CD4-positive, alpha-beta T cell treated with Interleukin-4 for 4 hours (primary cell): ENCODE measurements around the gene CENPT.
A peak's percentile ranks its signal among the peaks of the same experiment; 100 is the strongest.
"Not testable (repeated sequence)": the region's sequence is repeated elsewhere in the genome, so short reads cannot be mapped to it uniquely, and the experiment has no call there.

Experiments
- DNase-seq: peaks from one replicate; pipeline ENCODE4 v3.0.0-alpha.2; 2020

Gene CENPT

GRCh38 chr16:67845291-67846062, 2.0 kb downstream of the CENPT start:
- DNase-seq, result no peak

GRCh38 chr16:67844497-67844896, 3.0 kb downstream of the CENPT start:
- no peak for DNase-seq

DNA sequence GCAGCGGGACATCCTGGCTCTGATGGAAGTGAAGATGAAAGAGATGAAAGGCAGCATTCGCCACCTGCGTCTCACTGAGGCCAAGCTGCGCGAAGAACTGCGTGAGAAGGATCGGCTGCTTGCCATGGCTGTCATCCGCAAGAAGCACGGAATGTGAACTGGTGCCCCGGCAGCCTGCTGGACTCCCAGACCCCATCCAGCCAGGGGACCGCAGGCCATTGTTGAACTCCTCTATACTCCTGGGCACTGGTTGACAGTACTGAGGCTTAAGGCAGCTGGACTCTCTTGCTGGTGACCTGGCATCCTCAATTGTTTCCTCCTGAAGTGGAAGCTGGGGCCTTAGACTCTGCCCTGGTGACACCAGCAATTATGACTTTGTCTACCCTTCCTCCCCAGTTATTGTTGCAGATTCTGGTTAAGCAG, 4.1 kb downstream of the CENPT start:
- no peak for DNase-seq

DNA sequence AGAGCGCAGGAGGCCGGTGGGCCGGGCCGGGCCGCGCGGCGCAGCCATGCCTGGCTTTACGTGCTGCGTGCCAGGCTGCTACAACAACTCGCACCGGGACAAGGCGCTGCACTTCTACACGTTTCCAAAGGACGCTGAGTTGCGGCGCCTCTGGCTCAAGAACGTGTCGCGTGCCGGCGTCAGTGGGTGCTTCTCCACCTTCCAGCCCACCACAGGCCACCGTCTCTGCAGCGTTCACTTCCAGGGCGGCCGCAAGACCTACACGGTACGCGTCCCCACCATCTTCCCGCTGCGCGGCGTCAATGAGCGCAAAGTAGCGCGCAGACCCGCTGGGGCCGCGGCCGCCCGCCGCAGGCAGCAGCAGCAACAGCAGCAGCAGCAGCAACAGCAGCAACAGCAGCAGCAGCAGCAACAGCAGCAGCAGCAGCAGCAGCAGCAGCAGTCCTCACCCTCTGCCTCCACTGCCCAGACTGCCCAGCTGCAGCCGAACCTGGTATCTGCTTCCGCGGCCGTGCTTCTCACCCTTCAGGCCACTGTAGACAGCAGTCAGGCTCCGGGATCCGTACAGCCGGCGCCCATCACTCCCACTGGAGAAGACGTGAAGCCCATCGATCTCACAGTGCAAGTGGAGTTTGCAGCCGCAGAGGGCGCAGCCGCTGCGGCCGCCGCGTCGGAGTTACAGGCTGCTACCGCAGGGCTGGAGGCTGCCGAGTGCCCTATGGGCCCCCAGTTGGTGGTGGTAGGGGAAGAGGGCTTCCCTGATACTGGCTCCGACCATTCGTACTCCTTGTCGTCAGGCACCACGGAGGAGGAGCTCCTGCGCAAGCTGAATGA, 4.8 kb downstream of the CENPT start:
- peak; percentile 63 for DNase-seq

DNA sequence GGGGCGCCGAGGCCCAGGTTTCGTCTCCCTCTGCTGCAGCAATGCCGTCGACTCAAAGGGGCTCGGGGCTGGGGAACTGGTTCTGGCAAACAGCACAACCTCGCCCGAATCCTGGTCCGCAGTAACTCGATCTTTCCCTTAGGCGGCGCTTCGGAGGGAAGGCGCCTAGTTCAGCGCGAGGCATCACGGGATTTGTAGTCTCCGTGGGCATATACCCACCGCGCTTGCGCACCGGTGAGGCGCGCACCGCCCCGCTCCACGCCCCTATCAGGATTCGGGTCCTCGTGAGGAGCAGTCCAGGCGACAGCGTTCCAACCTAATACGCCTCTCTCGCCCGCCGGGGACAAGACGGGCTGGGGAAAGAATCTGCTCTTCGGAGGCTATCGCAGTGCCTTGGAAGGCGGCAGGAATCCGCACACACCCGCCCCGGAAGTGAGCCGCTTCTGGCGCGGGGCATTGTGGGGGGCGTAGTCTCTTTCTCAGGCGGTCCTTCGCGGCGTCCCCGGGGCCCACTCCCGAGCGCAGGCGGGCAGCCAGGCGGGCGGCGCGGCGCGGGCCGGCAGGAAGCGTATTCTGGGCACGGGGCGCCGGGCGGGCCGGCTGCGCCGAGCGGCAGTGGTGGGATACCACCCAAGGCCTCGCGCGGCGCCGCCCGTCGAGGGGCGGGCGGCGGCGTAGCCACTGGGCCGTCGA, 5.5 kb downstream of the CENPT start, which contains the start of gene THAP11:
Gene THAP11, plus strand, starts transcription at position 505 of the 693 bp plus-strand sequence. CDS start 235 bp downstream, outside the sequence.
- DNase-seq, result peak; percentile 94

DNA sequence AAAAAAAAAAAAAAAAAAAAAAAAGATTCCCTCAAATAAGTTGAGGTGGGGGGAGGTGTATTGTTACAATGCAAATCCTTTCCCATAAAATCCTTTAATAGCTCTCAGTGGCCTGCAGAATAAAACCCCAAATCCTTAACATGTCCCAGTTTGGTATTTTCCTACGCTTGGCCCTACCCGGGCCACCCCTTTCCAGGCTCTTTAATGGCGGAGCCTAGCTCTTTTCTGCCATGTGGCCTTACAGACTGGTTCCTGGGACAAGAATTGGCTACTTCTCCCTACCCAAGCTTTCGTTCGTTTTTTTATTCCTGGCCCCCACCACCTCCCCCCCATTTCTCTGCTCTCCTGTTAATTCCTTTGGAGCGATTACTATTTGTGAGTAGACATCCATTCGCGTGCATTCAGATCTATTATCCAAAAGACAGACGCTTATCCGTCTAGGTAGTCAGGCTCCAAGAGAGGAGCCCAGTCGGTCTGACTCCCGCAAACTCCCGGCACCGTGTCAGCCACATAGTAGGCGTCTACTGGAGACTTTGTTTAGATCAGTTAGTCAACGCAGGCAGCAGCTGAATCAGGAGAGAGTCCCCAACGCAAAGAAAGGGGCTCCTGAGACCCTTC, 6.2 kb downstream of the CENPT start:
- no peak for DNase-seq

- DNase-seq, result no peak
These were observed 9.7 kb downstream of the CENPT start for GRCh38 chr16:67837811-67838210.

- DNase-seq, result not testable (repeated sequence)
These were observed 10.3 kb downstream of the CENPT start for GRCh38 chr16:67837190-67837589.

DNA sequence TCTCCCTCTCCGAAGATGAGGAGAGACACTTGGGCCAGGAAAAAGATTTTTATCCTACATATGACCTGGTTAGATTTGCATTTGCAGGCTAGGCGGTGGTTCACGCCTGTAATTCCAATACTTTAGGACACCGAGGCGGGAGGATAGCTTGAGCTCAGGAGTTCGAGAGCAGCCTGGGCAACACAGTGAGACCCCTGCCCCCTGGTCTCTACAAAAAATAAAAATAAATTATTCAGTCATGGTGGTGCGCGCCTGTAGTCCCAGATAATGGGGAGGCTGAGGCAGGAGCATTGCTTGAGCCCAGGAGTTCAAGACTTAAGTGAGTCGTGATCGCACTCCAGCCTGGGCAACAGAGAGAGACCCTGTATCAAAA, 13.3 kb downstream of the CENPT start:
- DNase-seq, result no peak

- DNase-seq, result peak; percentile 92
These were observed 13.9 kb downstream of the CENPT start for GRCh38 chr16:67833415-67834241.

DNA sequence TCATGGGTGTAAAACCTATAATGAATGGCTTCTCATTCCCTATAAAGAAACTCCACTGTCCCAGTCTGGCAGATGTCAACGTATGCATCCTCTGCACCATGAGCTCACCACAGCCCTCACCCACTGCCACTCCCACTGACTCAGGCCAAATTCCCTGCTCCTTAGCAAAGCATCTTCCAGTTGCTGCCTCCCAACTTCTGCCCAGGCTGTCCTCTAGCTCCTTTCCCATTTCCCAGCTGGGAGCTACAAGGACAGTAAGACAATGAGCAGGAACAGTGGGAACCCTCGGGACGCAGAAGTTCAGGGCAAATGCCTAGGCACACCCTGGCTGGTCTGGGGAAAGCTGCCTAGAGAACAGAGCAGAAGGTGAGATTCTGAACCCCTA, 14.5 kb downstream of the CENPT start:
- no peak for DNase-seq

DNA sequence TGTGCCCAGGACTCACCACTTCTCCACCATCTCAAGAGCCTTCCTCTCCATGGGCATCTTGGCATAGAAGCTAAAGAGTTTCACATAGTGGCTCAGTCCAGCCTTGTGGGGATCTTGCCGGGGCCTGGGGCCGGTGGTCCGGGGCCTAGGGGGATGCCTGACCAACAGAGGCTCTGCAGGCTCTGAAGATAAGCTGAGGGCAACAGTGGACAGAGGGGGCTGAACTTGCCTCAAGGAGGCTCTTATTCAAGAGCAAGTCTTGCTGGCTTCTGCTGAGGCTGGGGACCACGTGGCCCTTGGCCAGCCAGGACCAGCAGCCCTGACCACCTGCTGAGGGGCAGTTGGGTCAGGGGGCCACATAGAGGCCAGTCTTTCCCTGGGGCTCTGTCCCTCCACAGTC, 18.8 kb downstream of the CENPT start:
- no peak for DNase-seq

DNA sequence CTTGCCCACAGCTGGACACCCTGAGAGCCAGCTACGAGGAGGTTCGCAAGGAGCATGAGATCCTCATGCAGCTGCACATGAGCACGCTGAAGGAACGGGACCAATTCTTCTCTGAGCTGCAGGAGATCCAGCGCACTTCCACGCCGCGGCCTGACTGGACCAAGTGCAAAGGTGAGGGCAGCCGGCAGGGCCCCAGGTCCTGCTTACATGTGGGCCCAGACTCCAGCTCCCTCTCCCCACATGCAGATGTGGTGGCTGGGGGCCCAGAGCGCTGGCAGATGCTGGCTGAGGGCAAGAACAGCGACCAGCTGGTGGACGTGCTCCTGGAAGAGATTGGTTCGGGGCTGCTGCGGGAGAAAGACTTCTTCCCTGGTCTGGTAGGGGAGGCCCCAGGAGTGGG, 21.6 kb downstream of the CENPT start:
- no peak for DNase-seq

DNA sequence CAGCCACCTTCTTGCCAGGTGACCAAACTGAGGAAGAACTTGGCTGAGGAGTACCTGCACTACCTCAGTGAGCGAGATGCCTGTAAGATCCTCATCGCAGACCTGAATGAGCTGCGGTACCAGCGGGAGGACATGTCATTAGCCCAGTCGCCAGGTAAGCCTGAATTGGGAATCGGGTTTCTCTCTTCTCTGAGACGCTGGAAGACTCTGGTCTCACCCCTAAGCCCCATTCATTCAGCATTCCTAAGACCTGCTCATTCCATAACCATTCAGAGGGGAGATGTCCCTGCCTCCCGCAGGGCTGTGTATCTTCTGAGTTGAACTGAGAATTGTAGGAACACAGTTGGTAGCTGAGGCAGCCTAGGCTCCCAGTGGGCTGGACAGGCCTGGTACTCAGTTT, 22.4 kb downstream of the CENPT start:
- no peak for DNase-seq

GRCh38 chr16:67822511-67822910, 25.0 kb downstream of the CENPT start:
- no peak for DNase-seq

- DNase-seq, result no peak
These were observed 26.8 kb downstream of the CENPT start for GRCh38 chr16:67820608-67821259.

GRCh38 chr16:67814567-67814966, 32.9 kb downstream of the CENPT start:
- DNase-seq, result no peak

DNA sequence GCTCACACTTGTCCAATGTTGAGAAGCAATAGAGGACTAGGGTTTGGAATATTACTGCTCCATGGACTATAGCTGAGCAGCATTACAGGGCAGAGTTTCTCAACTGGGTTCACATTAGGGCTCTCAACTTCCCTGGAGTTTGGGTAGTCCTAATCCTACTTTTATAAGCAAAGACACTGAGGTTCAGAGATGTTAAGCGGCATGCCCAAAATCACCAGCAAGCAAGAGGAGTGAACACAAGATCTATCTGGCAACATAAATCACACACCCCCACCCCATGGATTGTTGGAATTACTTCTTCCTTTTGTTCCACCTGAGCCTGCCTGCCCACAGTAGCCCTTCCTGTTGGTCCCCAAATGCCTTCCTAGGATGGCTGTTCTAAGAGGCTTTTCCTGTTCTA, 35.6 kb downstream of the CENPT start:
- no peak for DNase-seq

DNA sequence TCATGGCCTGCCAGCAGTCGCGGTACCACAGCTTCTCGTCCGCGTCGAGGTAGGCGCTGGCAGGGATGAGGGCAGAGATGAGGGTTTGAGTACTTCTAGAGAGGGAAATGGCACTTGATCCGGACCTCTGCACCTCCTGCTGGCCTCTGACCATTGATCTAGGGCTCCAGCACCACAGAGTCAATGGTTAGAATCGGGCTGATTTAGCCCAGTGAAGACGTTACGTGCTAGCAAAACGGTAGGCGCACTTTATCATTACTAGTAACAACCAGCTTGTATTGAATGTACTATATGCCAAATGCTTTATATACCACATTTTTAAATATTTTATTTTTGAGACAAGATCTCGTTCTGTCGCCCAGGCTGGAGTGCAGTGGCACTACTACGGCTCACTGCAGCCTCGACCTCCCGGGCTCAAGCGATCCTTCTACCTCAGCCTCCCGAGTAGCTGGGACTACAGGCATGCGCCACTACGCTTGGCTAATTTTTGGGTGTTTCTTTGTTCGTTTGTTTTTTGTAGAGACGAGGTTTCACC, 40.3 kb downstream of the CENPT start:
- no peak for DNase-seq

- peak; percentile 99 for DNase-seq
These were observed 40.9 kb downstream of the CENPT start, which contains the start of the genes RANBP10 and TSNAXIP1 for GRCh38 chr16:67806428-67807147. TSS of gene RANBP10 (minus strand) at chr16:67806560. CDS start at chr16:67806536, 24 bp downstream. TSS of gene TSNAXIP1 (plus strand) at chr16:67806889. CDS start at chr16:67807150, 261 bp downstream.
